SKM-1 treated with dmso at 0.1 percent for 144 hours (cell line): ENCODE measurements around the gene PDE4D.

Experiments
- DNase-seq: peaks from one replicate; lab custom pipeline; 2025; ENCODE audit not compliant: unreplicated experiment; lab: John Stamatoyannopoulos, UW

The PDE4D gene

GRCh38 chr5:59164041-59164830, 729.3 kb downstream of the PDE4D start:
- DNase-seq: no peak

- DNase-seq: no peak
Measured at GRCh38 chr5:59161221-59162105, 732.1 kb downstream of the PDE4D start.

- DNase-seq: no peak
Measured at GRCh38 chr5:59158637-59159391, 734.7 kb downstream of the PDE4D start.

GRCh38 chr5:59158165-59158564, 735.4 kb downstream of the PDE4D start:
- no peak for DNase-seq

- no peak for DNase-seq
Measured at GRCh38 chr5:59157068-59157467, 736.5 kb downstream of the PDE4D start.

- no peak for DNase-seq
Measured at GRCh38 chr5:59152701-59153245, 740.8 kb downstream of the PDE4D start.

- no peak for DNase-seq
Measured at GRCh38 chr5:59151162-59151889, 742.2 kb downstream of the PDE4D start.

- DNase-seq: no peak
Measured at GRCh38 chr5:59149827-59150226, 743.7 kb downstream of the PDE4D start.

- DNase-seq: no peak
Measured at GRCh38 chr5:59149271-59149670, 744.3 kb downstream of the PDE4D start.

GRCh38 chr5:59146729-59147128, 746.8 kb downstream of the PDE4D start:
- no peak for DNase-seq

GRCh38 chr5:59143926-59144333, 749.6 kb downstream of the PDE4D start:
- no peak for DNase-seq

- no peak for DNase-seq
Measured at GRCh38 chr5:59142927-59143326, 750.6 kb downstream of the PDE4D start.

- DNase-seq: no peak
Measured at GRCh38 chr5:59142138-59142537, 751.4 kb downstream of the PDE4D start.

- no peak for DNase-seq
Measured at GRCh38 chr5:59140133-59140532, 753.4 kb downstream of the PDE4D start.

GRCh38 chr5:59139695-59140094, 753.8 kb downstream of the PDE4D start:
- DNase-seq: no peak

- no peak for DNase-seq
Measured at GRCh38 chr5:59138509-59138908, 755.0 kb downstream of the PDE4D start.

GRCh38 chr5:59137846-59138245, 755.7 kb downstream of the PDE4D start:
- DNase-seq: no peak

- DNase-seq: no peak
Measured at GRCh38 chr5:59136549-59136948, 757.0 kb downstream of the PDE4D start.

- no peak for DNase-seq
Measured at GRCh38 chr5:59134471-59135163, 758.9 kb downstream of the PDE4D start.

- no peak for DNase-seq
Measured at GRCh38 chr5:59133764-59134261, 759.7 kb downstream of the PDE4D start.
